Mesenchymal stem cell (in vitro differentiated cells and primary cell): ENCODE measurements around the gene SF3B2.

Experiments
- DNase-seq: peaks from one replicate; pipeline ENCODE4 v3.0.0-alpha.2; 2013
- H2AFZ ChIP-seq: one replicate; pipeline ENCODE4 v1.6.1; 2013; ENCODE audit warnings: low read depth, mild to moderate bottlenecking, control low read depth, inconsistent platforms, low read length, moderate library complexity
- H2AK5ac ChIP-seq: 2 replicates; pipeline ENCODE4 v1.6.1; 2013; ENCODE audit warnings: low read length, moderate library complexity, mild to moderate bottlenecking, inconsistent platforms; ENCODE audit not compliant: severe bottlenecking
- H2BK120ac ChIP-seq: one replicate; pipeline ENCODE4 v1.6.1; 2013; ENCODE audit warnings: low read depth, mild to moderate bottlenecking, inconsistent platforms, low read length, moderate library complexity
- H2BK12ac ChIP-seq, 2 experiments: one replicate each; pipeline ENCODE4 v1.6.1; 2013; ENCODE audit warnings: inconsistent platforms in 2 of 2, low read length in 2 of 2, mild to moderate bottlenecking in 2 of 2, moderate library complexity in 2 of 2, control low read depth in 1 of 2
- H2BK15ac ChIP-seq: one replicate; pipeline ENCODE4 v1.6.1; 2013; ENCODE audit warnings: mild to moderate bottlenecking, low read depth, inconsistent platforms; ENCODE audit not compliant: poor library complexity, severe bottlenecking
- H2BK5ac ChIP-seq: 2 replicates; pipeline ENCODE4 v1.6.1; 2013; ENCODE audit warnings: low read depth, mild to moderate bottlenecking, low read length, control low read depth, inconsistent platforms; ENCODE audit not compliant: poor library complexity, severe bottlenecking
- H3K14ac ChIP-seq, 2 experiments: one replicate each; pipeline ENCODE4 v1.6.1; 2013; ENCODE audit warnings: inconsistent platforms in 2 of 2, low read length in 2 of 2, control low read depth in 1 of 2, mild to moderate bottlenecking in 1 of 2, moderate library complexity in 1 of 2
- H3K18ac ChIP-seq, 2 experiments: one replicate each; pipeline ENCODE4 v1.6.1; 2013; ENCODE audit warnings: inconsistent platforms in 2 of 2, low read length in 2 of 2, control low read depth in 1 of 2, low read depth in 1 of 2, mild to moderate bottlenecking in 1 of 2
- H3K23ac ChIP-seq, 2 experiments: one replicate each; pipeline ENCODE4 v1.6.1; 2013; ENCODE audit warnings: inconsistent platforms in 2 of 2, low read length in 2 of 2, mild to moderate bottlenecking in 2 of 2, moderate library complexity in 2 of 2, control low read depth in 1 of 2
- H3K27ac ChIP-seq: 2 replicates; pipeline ENCODE4 v1.5.1; 2013; ENCODE audit warnings: mild to moderate bottlenecking, moderate library complexity, low read length, control low read depth, inconsistent platforms; ENCODE audit not compliant: poor library complexity, severe bottlenecking
- H3K27me3 ChIP-seq, 2 experiments: 2 replicates each; pipeline versions ENCODE4 v1.6.1 to v1.7.0; 2013; ENCODE audit warnings: low read length in 2 of 2, mild to moderate bottlenecking in 2 of 2, moderate library complexity in 2 of 2, control low read depth in 1 of 2, inconsistent platforms in 1 of 2; ENCODE audit not compliant: control insufficient read depth in 1 of 2, insufficient read depth in 1 of 2
- H3K36me3 ChIP-seq, 2 experiments: 2 replicates each; pipeline versions ENCODE4 v1.6.1 to v1.7.0; 2013; ENCODE audit warnings: low read length in 2 of 2, control low read depth in 1 of 2, inconsistent platforms in 1 of 2, low read depth in 1 of 2, mild to moderate bottlenecking in 1 of 2; ENCODE audit not compliant: insufficient read depth in 2 of 2, control insufficient read depth in 1 of 2
- H3K4ac ChIP-seq, 2 experiments: one replicate each; pipeline ENCODE4 v1.6.1; 2013; ENCODE audit warnings: inconsistent platforms in 2 of 2, low read length in 2 of 2, mild to moderate bottlenecking in 2 of 2, moderate library complexity in 2 of 2, control low read depth in 1 of 2, low read depth in 1 of 2
- H3K4me1 ChIP-seq: 2 replicates; pipeline ENCODE4 v1.6.1; 2013; ENCODE audit warnings: low read depth, low read length, control low read depth; ENCODE audit not compliant: control insufficient read depth, insufficient read depth
- H3K4me2 ChIP-seq: 2 replicates; pipeline ENCODE4 v1.6.1; 2013; ENCODE audit warnings: low read length, mild to moderate bottlenecking, inconsistent platforms; ENCODE audit not compliant: poor library complexity, severe bottlenecking
- H3K4me3 ChIP-seq, 2 experiments: 2 replicates each; pipeline versions ENCODE4 v1.5.1 to v1.7.0; 2013; ENCODE audit warnings: low read length in 2 of 2, mild to moderate bottlenecking in 2 of 2, control low read depth in 1 of 2, low read depth in 1 of 2; ENCODE audit not compliant: insufficient read depth in 1 of 2
- H3K79me1 ChIP-seq: replicated peaks from 2 replicates; pipeline ENCODE4 v1.6.1; 2013; ENCODE audit warnings: mild to moderate bottlenecking, control low read depth, low read length, inconsistent platforms; ENCODE audit not compliant: poor library complexity, severe bottlenecking
- H3K9ac ChIP-seq: 2 replicates; pipeline ENCODE4 v1.7.0; 2013; ENCODE audit warnings: mild to moderate bottlenecking, low read length, moderate library complexity
- H3K9me3 ChIP-seq: 2 replicates; pipeline ENCODE4 v1.7.0; 2013; ENCODE audit warnings: mild to moderate bottlenecking, low read length; ENCODE audit not compliant: control insufficient read depth
- H4K8ac ChIP-seq: one replicate; pipeline ENCODE4 v1.6.1; 2013; ENCODE audit warnings: inconsistent platforms, mild to moderate bottlenecking, low read length, moderate library complexity
- H4K91ac ChIP-seq: one replicate; pipeline ENCODE4 v1.6.1; 2013; ENCODE audit warnings: mild to moderate bottlenecking, low read length, inconsistent platforms
- WGBS: methylation state at CpG from one replicate; pipeline ENCODE4 v1.1.7; 2013; ENCODE audit warnings: mixed read lengths; 5-methylcytosine and 5-hydroxymethylcytosine counted together

Gene SF3B2

GRCh38 chr11:66051371-66051765 lies 796 bp upstream of the SF3B2 start:
- Histone ChIP-seq H3K4ac (peak overlapping the region in 1 of 2 experiments; percentile 60), H3K4me2 (peak overlapping the region; percentile 74), H2BK120ac (no peak overlapping the region), H3K14ac (no peak overlapping the region), H3K18ac (peak overlapping the region; percentile 65 to 71), H2BK5ac (peak overlapping the region; percentile 0), H3K23ac (no peak overlapping the region), H3K4me1 (peaks cover 45% of the 10 kb centered on the region), H4K91ac (peak overlapping the region; percentile 52), H3K9me3 (no peaks in the 10 kb centered on the region), H3K4me3 (peak overlapping the region; percentile 29 to 94), H2BK12ac (peak overlapping the region in 1 of 2 experiments; percentile 17), H3K36me3 (peaks cover 12 to 20% of the 10 kb centered on the region in 2 experiments), H3K79me1 (peaks cover 5% of the 10 kb centered on the region), H4K8ac (peak overlapping the region; percentile 69), H3K9ac (peak overlapping the region; percentile 95), H2AFZ (peak overlapping the region; percentile 60), H3K27me3 (peaks cover 6 to 33% of the 10 kb centered on the region in 2 experiments), H2AK5ac (peak overlapping the region; percentile 63), H2BK15ac (no peak overlapping the region), H3K27ac (peak overlapping the region; percentile 85)
- no peak for DNase-seq
- WGBS, result 34% methylated on average over 11 of the region's 12 CpGs

- H4K91ac ChIP-seq, result peak overlapping the region; percentile 84
- under 1% methylated on average over 17 of the region's 17 CpGs for WGBS
- H2AFZ ChIP-seq, result peak overlapping the region; percentile 83
Observed at GRCh38 chr11:66052664-66052982, 459 bp downstream of the SF3B2 start.

DNA sequence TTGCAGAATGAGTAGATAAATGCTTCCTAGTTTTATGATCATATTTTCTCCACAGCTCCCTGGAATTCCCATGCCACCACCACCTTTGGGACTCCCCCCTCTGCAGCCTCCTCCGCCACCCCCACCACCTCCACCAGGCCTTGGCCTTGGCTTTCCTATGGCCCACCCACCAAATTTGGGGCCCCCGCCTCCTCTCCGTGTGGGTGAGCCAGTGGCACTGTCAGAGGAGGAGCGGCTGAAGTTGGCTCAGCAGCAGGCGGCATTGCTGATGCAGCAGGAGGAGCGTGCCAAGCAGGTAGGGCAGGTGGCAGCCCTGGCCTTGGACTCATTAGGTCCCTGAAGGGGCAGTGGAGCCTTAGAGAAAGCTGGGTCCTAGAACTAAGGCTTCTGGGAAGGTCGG lies 2.9 kb downstream of the SF3B2 start:
- H2AFZ ChIP-seq, result no peak overlapping the region
- no peak overlapping the region for H2BK12ac ChIP-seq
- H3K27ac ChIP-seq, result no peak overlapping the region
- H3K9ac ChIP-seq, result no peak overlapping the region
- H4K8ac ChIP-seq, result no peak overlapping the region
- H3K4me3 ChIP-seq, result no peak overlapping the region
- no peaks in the 10 kb centered on the region for H3K9me3 ChIP-seq
- 98% methylated on average over 7 of the region's 7 CpGs for WGBS
- DNase-seq, result no peak
- peaks cover 42 to 54% of the 10 kb centered on the region in 2 experiments for H3K36me3 ChIP-seq
- H3K4me1 ChIP-seq, result peaks cover 18% of the 10 kb centered on the region
- no peak overlapping the region for H2BK5ac ChIP-seq
- peaks cover 20% of the 10 kb centered on the region for H3K79me1 ChIP-seq
- no peak overlapping the region for H3K23ac ChIP-seq
- no peak overlapping the region for H3K4ac ChIP-seq
- no peak overlapping the region for H2AK5ac ChIP-seq
- no peak overlapping the region for H3K18ac ChIP-seq
- H3K4me2 ChIP-seq, result no peak overlapping the region
- H2BK120ac ChIP-seq, result no peak overlapping the region
- H3K27me3 ChIP-seq, result no peaks in the 10 kb centered on the region
- no peak overlapping the region for H4K91ac ChIP-seq
- no peak overlapping the region for H3K14ac ChIP-seq
- H2BK15ac ChIP-seq, result no peak overlapping the region

More at GRCh38 chr11:66052664-66052982, 459 bp downstream of the SF3B2 start:
- no peak for DNase-seq
- no peak overlapping the region for H2BK15ac ChIP-seq
- H3K18ac ChIP-seq, result peak overlapping the region; percentile 82 to 86
- H2BK120ac ChIP-seq, result no peak overlapping the region
- H3K14ac ChIP-seq, result peak overlapping the region in 1 of 2 experiments; percentile 72
- H3K23ac ChIP-seq, result peak overlapping the region in 1 of 2 experiments; percentile 18
- H3K4me2 ChIP-seq, result peak overlapping the region; percentile 67
- peaks cover 36% of the 10 kb centered on the region for H3K4me1 ChIP-seq
- H3K79me1 ChIP-seq, result peaks cover 11% of the 10 kb centered on the region
- no peak overlapping the region for H3K27ac ChIP-seq
- peak overlapping the region; percentile 37 for H2AK5ac ChIP-seq
- no peak overlapping the region for H2BK12ac ChIP-seq
- peak overlapping the region; percentile 97 for H4K8ac ChIP-seq
- H3K4me3 ChIP-seq, result peak overlapping the region; percentile 84 to 94
- peaks cover 21 to 31% of the 10 kb centered on the region in 2 experiments for H3K36me3 ChIP-seq
- peak overlapping the region; percentile 90 to 96 for H3K4ac ChIP-seq
- H2BK5ac ChIP-seq, result no peak overlapping the region
- no peaks in the 10 kb centered on the region for H3K9me3 ChIP-seq
- peak overlapping the region; percentile 95 for H3K9ac ChIP-seq
- peaks cover 4 to 21% of the 10 kb centered on the region in 2 experiments for H3K27me3 ChIP-seq

DNA sequence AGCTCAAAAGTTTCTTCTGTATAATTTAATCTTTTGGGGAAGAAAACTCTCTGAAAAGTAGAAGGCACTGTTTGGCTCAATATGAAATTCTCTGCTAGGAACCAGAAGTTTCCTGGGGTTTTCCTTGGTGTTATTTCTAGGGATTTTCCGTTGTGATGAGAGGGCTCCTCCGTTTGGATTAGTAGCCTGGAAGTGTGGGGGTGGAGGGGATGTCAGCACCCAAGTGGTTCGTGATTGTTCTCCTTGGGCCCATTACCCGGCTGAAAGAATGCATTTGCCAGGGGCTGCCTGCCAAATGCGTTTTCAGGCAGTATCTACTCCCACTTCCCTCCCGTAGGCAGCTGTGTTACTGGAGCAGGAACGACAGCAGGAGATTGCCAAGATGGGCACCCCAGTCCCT lies 4.3 kb downstream of the SF3B2 start:
- no peak overlapping the region for H4K8ac ChIP-seq
- H3K36me3 ChIP-seq, result peaks cover 52 to 69% of the 10 kb centered on the region in 2 experiments
- no peaks in the 10 kb centered on the region for H3K27me3 ChIP-seq
- H2AK5ac ChIP-seq, result no peak overlapping the region
- no peak overlapping the region for H2AFZ ChIP-seq
- peak overlapping the region; percentile 29 for H3K9ac ChIP-seq
- no peak overlapping the region for H2BK12ac ChIP-seq
- peaks cover 10% of the 10 kb centered on the region for H3K4me1 ChIP-seq
- no peak overlapping the region for H2BK15ac ChIP-seq
- H3K4me2 ChIP-seq, result no peak overlapping the region
- no peaks in the 10 kb centered on the region for H3K9me3 ChIP-seq
- H3K14ac ChIP-seq, result no peak overlapping the region
- no peak overlapping the region for H3K27ac ChIP-seq
- H3K4ac ChIP-seq, result no peak overlapping the region
- DNase-seq, result no peak
- no peak overlapping the region for H4K91ac ChIP-seq
- no peak overlapping the region for H3K18ac ChIP-seq
- H3K79me1 ChIP-seq, result peaks cover 26% of the 10 kb centered on the region
- no peak overlapping the region for H2BK120ac ChIP-seq
- H2BK5ac ChIP-seq, result no peak overlapping the region
- 93% methylated on average over 7 of the region's 7 CpGs for WGBS
- no peak overlapping the region for H3K23ac ChIP-seq
- no peak overlapping the region for H3K4me3 ChIP-seq
